ENCODE data around the gene HCST.

DNA sequence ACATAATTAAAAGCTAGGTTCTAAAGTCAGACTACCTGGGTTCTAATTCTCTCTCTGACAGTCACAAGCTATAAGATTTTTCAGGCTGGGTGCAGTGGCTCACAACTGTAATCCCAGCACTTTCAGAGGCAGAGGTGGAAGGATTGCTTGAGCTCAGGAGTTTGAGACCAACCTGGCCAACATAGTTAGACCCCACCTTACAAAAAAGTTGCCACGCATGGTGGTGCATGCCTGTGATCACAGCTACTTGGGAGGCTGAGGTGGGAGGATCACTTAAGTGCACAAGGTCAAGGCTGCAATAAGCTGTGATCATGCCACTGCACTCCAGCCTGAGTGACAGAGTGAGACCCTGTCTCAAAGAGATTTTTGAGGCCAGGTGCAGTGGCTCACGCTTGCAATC lies 8.0 kb upstream of the HCST start:
- TF ChIP-seq, protein P1, sequence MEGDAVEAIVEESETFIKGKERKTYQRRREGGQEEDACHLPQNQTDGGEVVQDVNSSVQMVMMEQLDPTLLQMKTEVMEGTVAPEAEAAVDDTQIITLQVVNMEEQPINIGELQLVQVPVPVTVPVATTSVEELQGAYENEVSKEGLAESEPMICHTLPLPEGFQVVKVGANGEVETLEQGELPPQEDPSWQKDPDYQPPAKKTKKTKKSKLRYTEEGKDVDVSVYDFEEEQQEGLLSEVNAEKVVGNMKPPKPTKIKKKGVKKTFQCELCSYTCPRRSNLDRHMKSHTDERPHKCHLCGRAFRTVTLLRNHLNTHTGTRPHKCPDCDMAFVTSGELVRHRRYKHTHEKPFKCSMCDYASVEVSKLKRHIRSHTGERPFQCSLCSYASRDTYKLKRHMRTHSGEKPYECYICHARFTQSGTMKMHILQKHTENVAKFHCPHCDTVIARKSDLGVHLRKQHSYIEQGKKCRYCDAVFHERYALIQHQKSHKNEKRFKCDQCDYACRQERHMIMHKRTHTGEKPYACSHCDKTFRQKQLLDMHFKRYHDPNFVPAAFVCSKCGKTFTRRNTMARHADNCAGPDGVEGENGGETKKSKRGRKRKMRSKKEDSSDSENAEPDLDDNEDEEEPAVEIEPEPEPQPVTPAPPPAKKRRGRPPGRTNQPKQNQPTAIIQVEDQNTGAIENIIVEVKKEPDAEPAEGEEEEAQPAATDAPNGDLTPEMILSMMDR (IDR thresholded peaks at IDR 0.05 in 4 of 5, conservative IDR thresholded peaks at IDR 0.05 in 1 of 5), result no peak
- no peak for TF ChIP-seq POLR2A (IDR thresholded peaks at IDR 0.05)
